HG03457 (cell line): ENCODE measurements around the gene KLHL5.

ENCODE experiments used
- ATAC-seq: cut with Tn5 transposase; IDR thresholded peaks from one replicate; pipeline ENCODE4 v1.9.1; 2021; ENCODE audit warnings: moderate number of reproducible peaks; ENCODE audit not compliant: unreplicated experiment

Gene KLHL5

DNA sequence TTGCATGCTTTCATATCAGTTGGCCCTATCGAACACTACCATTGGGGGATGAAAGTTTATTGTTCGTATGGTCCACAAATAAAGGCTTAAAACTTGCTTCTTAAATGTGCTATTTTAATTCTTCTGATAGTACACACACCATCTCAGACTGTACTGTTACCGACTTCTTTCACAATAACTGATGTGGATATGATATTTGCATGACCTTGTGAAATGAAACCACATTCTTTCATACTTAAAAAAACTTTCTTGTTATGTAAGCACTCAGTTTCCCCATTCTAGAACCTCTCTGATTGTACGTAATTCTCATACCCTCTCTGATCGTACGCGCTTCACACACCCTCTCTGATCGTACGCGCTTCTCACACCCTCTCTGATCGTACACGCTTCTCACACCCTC, 108.3 kb downstream of the KLHL5 start:
- no peak for ATAC-seq
